IPS-18c (cell line): ENCODE results near the gene NOB1.

Experiments
- H3K4me3 ChIP-seq: 2 replicates; pipeline ENCODE4 v1.7.0; 2013; ENCODE audit warnings: low read depth, mild to moderate bottlenecking, low read length, moderate library complexity; ENCODE audit not compliant: insufficient read depth
- H3K9me3 ChIP-seq: one replicate; pipeline ENCODE4 v1.6.1; 2013; ENCODE audit warnings: mild to moderate bottlenecking, low read length, moderate library complexity; ENCODE audit not compliant: control insufficient read depth, insufficient read depth

Gene NOB1

GRCh38 chr16:69706975-69707340, 47.8 kb downstream of the NOB1 start:
- no peak overlapping the region for H3K4me3 ChIP-seq
- no peaks in the 10 kb centered on the region for H3K9me3 ChIP-seq

GRCh38 chr16:69706256-69706974, 48.3 kb downstream of the NOB1 start:
- Histone ChIP-seq H3K9me3 (no peaks in the 10 kb centered on the region), H3K4me3 (no peak overlapping the region)

- Histone ChIP-seq H3K9me3 (no peaks in the 10 kb centered on the region), H3K4me3 (no peak overlapping the region)
Measured at GRCh38 chr16:69703638-69704037, 51.1 kb downstream of the NOB1 start.

- Histone ChIP-seq H3K9me3 (no peaks in the 10 kb centered on the region), H3K4me3 (no peak overlapping the region)
Measured at GRCh38 chr16:69701866-69702265, 52.9 kb downstream of the NOB1 start.

GRCh38 chr16:69701452-69701851, 53.3 kb downstream of the NOB1 start:
- H3K9me3 ChIP-seq = no peaks in the 10 kb centered on the region

GRCh38 chr16:69699915-69700314, 54.8 kb downstream of the NOB1 start:
- no peak overlapping the region for H3K4me3 ChIP-seq
- no peaks in the 10 kb centered on the region for H3K9me3 ChIP-seq

More at GRCh38 chr16:69701452-69701851, 53.3 kb downstream of the NOB1 start:
- H3K4me3 ChIP-seq = no peak overlapping the region

GRCh38 chr16:69698404-69698803, 56.3 kb downstream of the NOB1 start:
- H3K4me3 ChIP-seq = no peak overlapping the region
- no peaks in the 10 kb centered on the region for H3K9me3 ChIP-seq

GRCh38 chr16:69693916-69694315, 60.8 kb downstream of the NOB1 start:
- Histone ChIP-seq H3K9me3 (no peaks in the 10 kb centered on the region), H3K4me3 (no peak overlapping the region)

- H3K9me3 ChIP-seq = no peaks in the 10 kb centered on the region
- H3K4me3 ChIP-seq = no peak overlapping the region
Measured at GRCh38 chr16:69691980-69692911, 62.5 kb downstream of the NOB1 start.
